Liver (tissue), 9 donors: ENCODE measurements around the gene DNAH7. TPM values are rescaled to one million over a fixed set of nuclear protein-coding genes. Genes with fewer than 3 reads are reported as not detected.

ENCODE experiments used
- DNase-seq: peaks from one replicate; pipeline ENCODE4 v3.0.0-alpha.2; 2017; ENCODE audit warnings: low spot score
- H3K27ac ChIP-seq, 2 donors: one replicate each; pipeline ENCODE4 v1.7.0; 2013; ENCODE audit warnings: inconsistent platforms in 2 of 2, low read length in 2 of 2, control low read depth in 1 of 2, low read depth in 1 of 2, mild to moderate bottlenecking in 1 of 2
- H3K27me3 ChIP-seq, 4 donors: one replicate each; pipeline versions ENCODE4 v1.6.1 to v1.7.0; 2013; ENCODE audit warnings: low read length in 3 of 4, inconsistent platforms in 1 of 4, mild to moderate bottlenecking in 1 of 4, moderate library complexity in 1 of 4; ENCODE audit not compliant: control insufficient read depth in 4 of 4, insufficient read depth in 4 of 4
- H3K36me3 ChIP-seq, 4 donors: one replicate each; pipeline versions ENCODE4 v1.6.1 to v1.7.0; 2013; ENCODE audit warnings: low read length in 3 of 4, mild to moderate bottlenecking in 3 of 4, low read depth in 1 of 4, moderate library complexity in 1 of 4; ENCODE audit not compliant: control insufficient read depth in 4 of 4, insufficient read depth in 3 of 4
- H3K4me1 ChIP-seq, 4 donors: one replicate each; pipeline versions ENCODE4 v1.6.1 to v1.7.0; 2013; ENCODE audit warnings: low read length in 3 of 4, mild to moderate bottlenecking in 3 of 4, moderate library complexity in 1 of 4; ENCODE audit not compliant: control insufficient read depth in 4 of 4, insufficient read depth in 4 of 4
- H3K4me3 ChIP-seq, 3 donors: one replicate each; pipeline versions ENCODE4 v1.6.1 to v1.7.0; 2013; ENCODE audit warnings: low read length in 3 of 3, control low read depth in 1 of 3, low read depth in 1 of 3, mild to moderate bottlenecking in 1 of 3
- H3K9ac ChIP-seq, 2 donors: one replicate each; pipeline ENCODE4 v1.7.0; 2013; ENCODE audit warnings: low read length in 2 of 2, mild to moderate bottlenecking in 2 of 2, moderate library complexity in 2 of 2, control low read depth in 1 of 2, low read depth in 1 of 2
- H3K9me3 ChIP-seq, 4 donors: one replicate each; pipeline versions ENCODE4 v1.6.1 to v1.7.0; 2013; ENCODE audit warnings: low read length in 3 of 4; ENCODE audit not compliant: control insufficient read depth in 4 of 4
- ATF3 ChIP-seq: IDR thresholded peaks from 2 replicates; pipeline ENCODE4 v1.6.1; 2016; ENCODE audit warnings: antibody characterized with exemption
- EGR1 ChIP-seq, 2 donors: IDR thresholded peaks; 2 replicates each; pipeline ENCODE4 v1.6.1; 2016 to 2018; ENCODE audit warnings: antibody characterized with exemption in 2 of 2, low read depth in 2 of 2
- FOXA1 ChIP-seq: IDR thresholded peaks from 2 replicates; pipeline ENCODE4 v1.6.1; 2016; ENCODE audit warnings: antibody characterized with exemption
- GABPA ChIP-seq, 2 donors: IDR thresholded peaks in 1 of 2; conservative IDR thresholded peaks in 1 of 2; 2 replicates each; pipeline ENCODE4 v1.6.1; 2016; ENCODE audit warnings: antibody characterized with exemption in 2 of 2, mild to moderate bottlenecking in 1 of 2, moderate library complexity in 1 of 2
- JUND ChIP-seq, 2 donors: IDR thresholded peaks; 2 replicates each; pipeline ENCODE4 v1.6.1; 2016; ENCODE audit warnings: antibody characterized with exemption in 2 of 2
- REST ChIP-seq: IDR thresholded peaks from 2 replicates; pipeline ENCODE4 v1.6.1; 2016; ENCODE audit warnings: antibody characterized with exemption, mild to moderate bottlenecking
- RXRA ChIP-seq, 2 donors: IDR thresholded peaks; 2 replicates each; pipeline ENCODE4 v1.6.1; 2017 to 2018; ENCODE audit warnings: antibody characterized with exemption in 2 of 2, mild to moderate bottlenecking in 1 of 2
- YY1 ChIP-seq: IDR thresholded peaks from 2 replicates; pipeline ENCODE4 v1.6.1; 2016; ENCODE audit warnings: antibody characterized with exemption, mild to moderate bottlenecking
- WGBS: extraction: QIAGEN DNeasy Blood & Tissue Kit; methylation state at CpG from one replicate; pipeline ENCODE4 v1.1.7; 2013; 5-methylcytosine and 5-hydroxymethylcytosine counted together
- polyA plus RNA-seq, 2 donors: library from polyadenylated mRNA; stranded (reverse) in 1 of 2; unstranded in 1 of 2; fragments of 200-250 nt in 1 of 2; fragments of >200 nt in 1 of 2; fragmentation: Nextera tagmentation in 1 of 2; extraction: Ambion mirVana in 1 of 2; gene quantifications; one replicate each; pipeline versions ENCODE4 v1.2.1 to v1.2.3, GENCODE V29; 2013 to 2015
- total RNA-seq, 2 donors: library from RNA; depleted of rRNA; stranded (reverse); fragments of >200 nt; gene quantifications; one replicate each; pipeline ENCODE4 v1.2.3, GENCODE V29; 2014
- TF ChIP-seq, protein P1 (sequence below): fragments of 150-350 bp; IDR thresholded peaks from 2 replicates; pipeline ENCODE4 v1.5.1; 2017; ENCODE audit warnings: improper control_type of control experiment, low read depth, low read length; ENCODE audit not compliant: missing input control
- donor health status: healthy.
- donor health status: healthy.
- donor health status: healthy.
- donor health status: healthy.
- donor health status: healthy.

Gene DNAH7
- total and polyA plus RNA-seq, 4 donors: under 0.01 to 0.50 (median 0.07) TPM

DNA sequence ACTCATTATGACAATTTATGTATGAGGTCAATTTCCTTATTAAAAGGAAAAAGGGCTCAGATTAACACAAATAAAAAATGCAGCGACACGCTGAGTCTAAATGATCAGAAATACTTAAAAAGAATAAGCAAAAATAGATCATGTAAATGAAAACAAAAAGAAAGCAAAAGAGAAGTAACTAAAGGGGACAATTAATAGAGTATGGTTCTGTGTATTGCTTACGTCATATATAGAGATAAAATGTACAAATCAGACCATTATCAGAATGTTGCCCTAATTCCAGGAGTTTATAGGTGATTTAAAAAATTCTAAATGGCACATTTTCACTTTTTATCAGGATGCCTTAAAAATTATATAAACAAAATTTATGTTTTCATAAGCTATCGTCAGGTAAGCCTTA is 189.5 kb downstream of the DNAH7 start:
- H3K9ac ChIP-seq: no peak overlapping the region
- TF ChIP-seq GABPA (IDR thresholded peaks at IDR 0.05 in 1 of 2, conservative IDR thresholded peaks at IDR 0.05 in 1 of 2) (no peak), ATF3 (no peak), EGR1 (IDR thresholded peaks at IDR 0.05; ENCODE audit: low read depth in 2 of 2) (no peak), RXRA (IDR thresholded peaks at IDR 0.05) (no peak), JUND (IDR thresholded peaks at IDR 0.05) (no peak), REST (no peak)
- no peaks in the 10 kb centered on the region for H3K36me3 ChIP-seq
- no peaks in the 10 kb centered on the region for H3K4me1 ChIP-seq
- 84% methylated on average over 4 of the region's 4 CpGs for WGBS
- H3K4me3 ChIP-seq: no peak overlapping the region
- no peaks in the 10 kb centered on the region for H3K9me3 ChIP-seq
- H3K27ac ChIP-seq: no peak overlapping the region
- no peak for DNase-seq
- H3K27me3 ChIP-seq: no peaks in the 10 kb centered on the region

GRCh38 chr2:195871326-195871725 is 197.3 kb downstream of the DNAH7 start:
- Histone ChIP-seq H3K9ac (no peak overlapping the region), H3K9me3 (peaks cover 0 to 3% (median 0%) of the 10 kb centered on the region in 4 donors), H3K36me3 (no peaks in the 10 kb centered on the region), H3K4me1 (no peaks in the 10 kb centered on the region), H3K27ac (no peak overlapping the region), H3K27me3 (peaks cover 0 to 2% (median 0%) of the 10 kb centered on the region in 4 donors), H3K4me3 (no peak overlapping the region)
- TF ChIP-seq FOXA1: no peak
- WGBS: 72% methylated on average over 4 of the region's 4 CpGs
- DNase-seq: no peak

- Histone ChIP-seq H3K9ac (no peak overlapping the region), H3K4me3 (no peak overlapping the region), H3K4me1 (no peaks in the 10 kb centered on the region), H3K27ac (no peak overlapping the region), H3K36me3 (no peaks in the 10 kb centered on the region), H3K27me3 (no peaks in the 10 kb centered on the region), H3K9me3 (no peaks in the 10 kb centered on the region)
- TF ChIP-seq, protein P1, sequence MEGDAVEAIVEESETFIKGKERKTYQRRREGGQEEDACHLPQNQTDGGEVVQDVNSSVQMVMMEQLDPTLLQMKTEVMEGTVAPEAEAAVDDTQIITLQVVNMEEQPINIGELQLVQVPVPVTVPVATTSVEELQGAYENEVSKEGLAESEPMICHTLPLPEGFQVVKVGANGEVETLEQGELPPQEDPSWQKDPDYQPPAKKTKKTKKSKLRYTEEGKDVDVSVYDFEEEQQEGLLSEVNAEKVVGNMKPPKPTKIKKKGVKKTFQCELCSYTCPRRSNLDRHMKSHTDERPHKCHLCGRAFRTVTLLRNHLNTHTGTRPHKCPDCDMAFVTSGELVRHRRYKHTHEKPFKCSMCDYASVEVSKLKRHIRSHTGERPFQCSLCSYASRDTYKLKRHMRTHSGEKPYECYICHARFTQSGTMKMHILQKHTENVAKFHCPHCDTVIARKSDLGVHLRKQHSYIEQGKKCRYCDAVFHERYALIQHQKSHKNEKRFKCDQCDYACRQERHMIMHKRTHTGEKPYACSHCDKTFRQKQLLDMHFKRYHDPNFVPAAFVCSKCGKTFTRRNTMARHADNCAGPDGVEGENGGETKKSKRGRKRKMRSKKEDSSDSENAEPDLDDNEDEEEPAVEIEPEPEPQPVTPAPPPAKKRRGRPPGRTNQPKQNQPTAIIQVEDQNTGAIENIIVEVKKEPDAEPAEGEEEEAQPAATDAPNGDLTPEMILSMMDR: no peak
- TF ChIP-seq RXRA (IDR thresholded peaks at IDR 0.05) (no peak), EGR1 (IDR thresholded peaks at IDR 0.05; ENCODE audit: low read depth in 2 of 2) (no peak), GABPA (IDR thresholded peaks at IDR 0.05 in 1 of 2, conservative IDR thresholded peaks at IDR 0.05 in 1 of 2) (no peak), ATF3 (no peak), YY1 (no peak)
- no peak for DNase-seq
- 82% methylated on average over 6 of the region's 6 CpGs for WGBS
These were observed 204.3 kb downstream of the DNAH7 start for GRCh38 chr2:195864316-195864715.
